ENCODE measurements around the gene CCAR1.
"Not testable (repeated sequence)": the region's sequence is repeated elsewhere in the genome, so short reads cannot be mapped to it uniquely, and the experiment has no call there.

CCAR1 gene

GRCh38 chr10:68742397-68742796 is 21.4 kb downstream of the CCAR1 start:
- peaks cover 53% of the 10 kb centered on the region for H3K36me3 ChIP-seq (ENCODE audit: insufficient read depth, low read length)
- TF ChIP-seq FOXP2 (optimal IDR thresholded peaks at IDR 0.05; ENCODE audit: control extremely low read depth, extremely low read length, insufficient read depth) (no peak), POLR2AphosphoS5 (IDR thresholded peaks at IDR 0.05; ENCODE audit: borderline replicate concordance, low read depth, low read length) (no peak), EZH2 (IDR thresholded peaks at IDR 0.05) (no peak)
- H3K4me3 ChIP-seq = no peak overlapping the region
- no peak for DNase-seq (ENCODE audit: low read depth, low spot score)
- no peak overlapping the region for H3K27ac ChIP-seq
- no peaks in the 10 kb centered on the region for H3K9me3 ChIP-seq (ENCODE audit: low read depth, low read length)
- no peak overlapping the region for H3K9ac ChIP-seq (ENCODE audit: insufficient read length)

DNA sequence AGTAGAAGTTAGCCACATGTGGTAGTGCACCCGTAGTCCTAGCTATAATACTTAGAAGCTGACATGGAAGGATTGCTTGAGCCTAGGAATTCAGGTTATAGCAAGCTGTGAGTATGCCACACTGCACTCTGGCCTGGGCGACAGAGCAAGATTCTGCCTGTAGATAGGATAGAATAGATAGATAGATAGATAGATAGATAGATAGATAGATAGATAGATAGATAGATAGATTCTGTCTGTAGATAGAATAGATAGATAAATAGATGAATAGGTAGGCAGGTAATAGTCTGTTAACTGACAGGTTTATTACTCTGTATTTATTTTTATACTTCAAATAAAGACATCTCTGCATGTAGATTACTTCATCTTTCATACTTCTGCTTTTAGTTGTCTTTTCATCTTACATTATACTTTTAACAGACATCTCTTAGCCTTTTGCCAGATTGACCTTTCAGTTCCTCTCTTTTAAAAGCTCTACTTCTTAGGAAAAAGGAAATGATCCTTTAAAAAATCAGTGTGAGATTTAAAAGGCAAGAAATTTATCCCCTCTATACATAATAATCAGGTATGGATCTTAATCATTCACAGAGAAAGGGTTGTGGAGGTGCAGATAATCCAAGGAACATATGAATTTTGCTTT is 31.8 kb downstream of the CCAR1 start:
- Histone ChIP-seq H3K36me3 (ENCODE audit: insufficient read depth, low read length) (peaks cover 78% of the 10 kb centered on the region), H3K4me3 (no peak overlapping the region), H3K9ac (ENCODE audit: insufficient read length) (no peak overlapping the region), H3K9me3 (ENCODE audit: low read depth, low read length) (no peaks in the 10 kb centered on the region), H3K27ac (no peak overlapping the region)
- DNase-seq (ENCODE audit: low read depth, low spot score) = no peak
- TF ChIP-seq FOXP2 (optimal IDR thresholded peaks at IDR 0.05; ENCODE audit: control extremely low read depth, extremely low read length, insufficient read depth) = no peak
- no peak for TF ChIP-seq POLR2AphosphoS5 (IDR thresholded peaks at IDR 0.05; ENCODE audit: borderline replicate concordance, low read depth, low read length)
- TF ChIP-seq EZH2 (IDR thresholded peaks at IDR 0.05) = no peak

DNA sequence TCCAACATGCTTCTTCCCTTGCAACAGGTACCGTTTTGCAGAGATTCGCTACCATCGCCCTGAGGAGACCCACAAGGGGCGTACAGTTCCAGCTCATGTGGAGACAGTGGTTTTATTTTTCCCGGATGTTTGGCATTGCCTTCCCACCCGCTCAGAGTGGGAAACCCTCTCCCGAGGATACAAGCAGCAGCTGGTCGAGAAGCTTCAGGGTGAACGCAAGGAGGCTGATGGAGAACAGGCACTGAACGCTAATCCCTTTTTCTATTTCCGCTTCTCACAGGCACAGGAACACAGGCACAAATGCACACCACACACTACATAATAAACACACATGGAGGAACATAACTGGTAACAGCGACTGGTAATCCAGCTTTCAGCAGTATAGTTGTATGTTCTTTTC is 35.2 kb downstream of the CCAR1 start:
- no peak for DNase-seq (ENCODE audit: low read depth, low spot score)
- peaks cover 77% of the 10 kb centered on the region for H3K36me3 ChIP-seq (ENCODE audit: insufficient read depth, low read length)
- no peak overlapping the region for H3K9ac ChIP-seq (ENCODE audit: insufficient read length)

DNA sequence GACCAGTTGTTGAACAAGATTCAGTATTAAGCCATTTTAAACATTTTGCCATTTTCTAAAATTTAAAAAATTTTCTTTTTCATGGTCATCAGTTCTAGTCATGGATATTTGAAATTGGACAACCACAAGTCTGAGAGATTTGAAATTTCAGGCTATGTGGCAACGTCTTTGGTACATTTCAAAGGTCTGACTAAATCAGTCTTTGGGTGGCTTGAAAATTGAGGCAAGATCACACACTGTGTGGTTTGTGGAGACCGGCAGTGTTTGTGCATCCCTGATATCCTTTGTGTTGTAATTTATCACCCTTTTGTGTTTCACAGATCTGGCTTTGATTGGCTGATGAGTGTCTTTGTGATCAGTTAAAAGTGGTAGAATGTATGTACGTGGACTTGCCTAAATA is 35.7 kb downstream of the CCAR1 start:
- no peak overlapping the region for H3K27ac ChIP-seq
- no peaks in the 10 kb centered on the region for H3K9me3 ChIP-seq (ENCODE audit: low read depth, low read length)
- TF ChIP-seq EZH2 (IDR thresholded peaks at IDR 0.05) (no peak), FOXP2 (optimal IDR thresholded peaks at IDR 0.05; ENCODE audit: control extremely low read depth, extremely low read length, insufficient read depth) (no peak), POLR2AphosphoS5 (IDR thresholded peaks at IDR 0.05; ENCODE audit: borderline replicate concordance, low read depth, low read length) (no peak)
- no peak overlapping the region for H3K4me3 ChIP-seq
- H3K36me3 ChIP-seq (ENCODE audit: insufficient read depth, low read length) = peaks cover 74% of the 10 kb centered on the region
- H3K9ac ChIP-seq (ENCODE audit: insufficient read length) = no peak overlapping the region
- no peak for DNase-seq (ENCODE audit: low read depth, low spot score)

More for the DNA sequence above, 35.2 kb downstream of the CCAR1 start:
- no peak for TF ChIP-seq POLR2AphosphoS5 (IDR thresholded peaks at IDR 0.05; ENCODE audit: borderline replicate concordance, low read depth, low read length)
- TF ChIP-seq EZH2 (IDR thresholded peaks at IDR 0.05) = no peak
- no peak for TF ChIP-seq FOXP2 (optimal IDR thresholded peaks at IDR 0.05; ENCODE audit: control extremely low read depth, extremely low read length, insufficient read depth)
- Histone ChIP-seq H3K27ac (no peak overlapping the region), H3K4me3 (no peak overlapping the region), H3K9me3 (ENCODE audit: low read depth, low read length) (no peaks in the 10 kb centered on the region)

DNA sequence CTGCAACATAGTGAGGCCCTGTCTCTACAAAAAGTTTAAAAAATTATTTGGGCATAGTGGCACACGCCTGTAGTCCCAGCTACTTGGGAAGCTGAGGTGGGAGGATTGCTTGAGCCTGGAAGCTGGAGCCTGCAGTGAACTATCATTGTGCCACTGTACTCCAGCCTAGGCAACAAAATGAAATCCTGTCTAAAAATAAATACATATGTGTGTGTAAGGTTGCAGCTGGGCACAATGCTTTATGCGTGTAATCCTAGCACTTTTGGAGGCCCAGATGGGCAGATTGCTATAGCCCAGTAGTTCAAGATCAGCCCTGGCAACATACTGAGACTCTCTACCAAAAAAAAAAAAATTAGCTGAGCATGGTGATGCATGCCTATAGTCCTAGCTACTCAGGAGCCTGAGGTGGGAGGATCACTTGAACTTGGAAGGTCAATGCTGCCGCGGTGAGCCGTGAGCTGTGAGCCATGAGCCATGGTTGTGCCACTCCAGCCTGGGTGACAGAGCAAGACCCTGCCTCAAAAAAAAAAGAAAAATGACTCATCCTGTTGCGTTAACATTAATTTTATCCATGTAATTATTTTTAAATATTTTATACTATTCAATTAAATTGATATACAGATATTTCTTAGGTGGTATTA is 38.3 kb downstream of the CCAR1 start:
- TF ChIP-seq EZH2 (IDR thresholded peaks at IDR 0.05) (no peak), POLR2AphosphoS5 (IDR thresholded peaks at IDR 0.05; ENCODE audit: borderline replicate concordance, low read depth, low read length) (no peak), FOXP2 (optimal IDR thresholded peaks at IDR 0.05; ENCODE audit: control extremely low read depth, extremely low read length, insufficient read depth) (no peak)

DNA sequence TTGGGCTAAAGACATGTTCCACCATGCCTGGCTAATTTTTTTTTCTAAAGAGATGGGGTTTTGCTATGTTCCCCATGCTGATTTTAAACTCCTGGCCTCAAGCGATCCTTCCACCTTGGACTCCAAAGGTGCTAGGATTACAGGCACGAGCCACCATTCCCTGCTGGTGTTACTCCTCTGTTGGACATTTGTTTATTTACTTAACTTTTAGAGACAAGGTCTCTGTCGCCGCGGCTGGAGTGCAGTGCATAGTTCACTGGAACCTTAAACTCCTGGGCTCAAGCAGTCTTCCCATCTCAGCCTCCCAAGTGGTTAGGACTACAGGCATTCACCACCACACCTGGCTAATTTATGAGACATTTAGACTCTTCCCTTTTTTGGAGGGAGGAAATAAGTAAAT is 38.9 kb downstream of the CCAR1 start:
- Histone ChIP-seq H3K27ac (no peak overlapping the region), H3K36me3 (ENCODE audit: insufficient read depth, low read length) (peaks cover 47% of the 10 kb centered on the region), H3K9ac (ENCODE audit: insufficient read length) (no peak overlapping the region), H3K9me3 (ENCODE audit: low read depth, low read length) (no peaks in the 10 kb centered on the region), H3K4me3 (no peak overlapping the region)
- no peak for DNase-seq (ENCODE audit: low read depth, low spot score)
- no peak for TF ChIP-seq POLR2AphosphoS5 (IDR thresholded peaks at IDR 0.05; ENCODE audit: borderline replicate concordance, low read depth, low read length)

More for the DNA sequence above, 38.3 kb downstream of the CCAR1 start:
- Histone ChIP-seq H3K9ac (ENCODE audit: insufficient read length) (no peak overlapping the region), H3K9me3 (ENCODE audit: low read depth, low read length) (no peaks in the 10 kb centered on the region), H3K4me3 (no peak overlapping the region), H3K27ac (no peak overlapping the region), H3K36me3 (ENCODE audit: insufficient read depth, low read length) (peaks cover 53% of the 10 kb centered on the region)
- DNase-seq (ENCODE audit: low read depth, low spot score) = no peak

DNA sequence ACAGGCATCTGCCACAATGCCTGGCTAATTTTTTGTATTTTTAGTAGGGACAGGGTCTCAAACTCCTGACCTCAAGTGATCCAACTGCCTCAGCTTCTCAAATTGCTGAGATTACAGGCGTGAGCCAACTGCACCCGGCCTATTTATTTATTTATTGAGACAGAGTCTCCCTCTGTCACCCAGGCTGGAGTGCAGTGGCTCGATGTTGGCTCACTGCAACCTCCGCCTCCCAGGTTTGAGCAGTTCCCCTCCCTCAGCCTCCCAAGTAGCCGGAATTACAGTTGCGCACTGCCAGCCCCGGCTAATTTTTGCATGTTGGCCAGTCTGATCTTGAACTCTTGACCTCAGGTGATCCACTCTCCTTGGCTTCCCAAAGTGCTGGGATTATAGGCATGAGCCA is 46.4 kb downstream of the CCAR1 start:
- H3K27ac ChIP-seq; H3K4me3 ChIP-seq; H3K9ac ChIP-seq (ENCODE audit: insufficient read length); DNase-seq (ENCODE audit: low read depth, low spot score); H3K9me3 ChIP-seq (ENCODE audit: low read depth, low read length): not testable (repeated sequence)
- H3K36me3 ChIP-seq (ENCODE audit: insufficient read depth, low read length) = peaks cover 43% of the 10 kb centered on the region; the same call in 1 of the 2 replicates

DNA sequence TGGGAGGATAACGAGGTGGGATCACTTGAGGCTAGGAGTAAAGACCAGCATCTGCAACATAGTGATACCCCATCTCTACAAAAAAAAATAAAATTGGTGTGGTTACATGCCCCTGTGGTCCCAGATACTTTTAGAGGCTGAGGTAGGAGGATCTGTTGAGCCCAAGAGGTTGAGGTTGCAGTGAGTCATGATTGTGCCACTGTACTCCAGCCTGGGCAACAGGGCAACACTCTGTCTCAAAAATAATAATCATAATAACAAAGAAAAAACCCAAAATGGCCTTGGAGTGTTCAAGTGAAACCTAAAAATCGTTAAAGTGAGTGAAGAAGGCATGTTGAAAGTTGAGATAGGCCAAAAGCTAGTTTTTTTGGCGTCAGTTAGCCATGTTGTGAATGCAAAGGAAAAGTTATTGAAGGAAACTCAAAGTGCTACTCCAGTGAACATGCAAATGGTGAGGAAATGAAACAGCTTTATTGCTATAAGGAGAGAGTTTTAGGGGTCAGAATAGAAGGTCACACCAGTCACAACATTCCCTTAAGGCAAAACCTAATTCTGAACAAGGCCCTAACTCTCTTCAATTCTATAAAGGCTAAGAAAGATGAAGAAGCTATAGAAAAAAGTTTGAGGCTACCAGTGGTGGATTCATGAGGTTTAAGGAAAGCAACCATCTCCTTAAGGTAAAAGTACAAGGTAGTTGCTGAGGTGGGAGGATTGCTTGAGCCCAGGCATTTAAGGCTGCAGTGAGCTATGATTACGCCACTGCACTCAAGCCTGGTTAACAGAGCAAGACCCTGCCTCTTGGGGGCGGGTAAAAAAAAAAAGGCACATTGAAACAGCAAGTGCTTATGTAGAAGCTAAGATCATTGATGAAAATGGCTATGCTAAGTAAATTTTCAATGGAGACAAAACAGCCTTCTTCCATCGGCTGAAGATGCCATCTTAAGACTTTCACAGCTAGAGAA is 60.9 kb downstream of the CCAR1 start:
- Histone ChIP-seq H3K36me3 (ENCODE audit: insufficient read depth, low read length) (peaks cover 42% of the 10 kb centered on the region), H3K9ac (ENCODE audit: insufficient read length) (no peak overlapping the region), H3K4me3 (no peak overlapping the region), H3K27ac (no peak overlapping the region), H3K9me3 (ENCODE audit: low read depth, low read length) (no peaks in the 10 kb centered on the region)
- no peak for TF ChIP-seq POLR2AphosphoS5 (IDR thresholded peaks at IDR 0.05; ENCODE audit: borderline replicate concordance, low read depth, low read length)
- no peak for TF ChIP-seq FOXP2 (optimal IDR thresholded peaks at IDR 0.05; ENCODE audit: control extremely low read depth, extremely low read length, insufficient read depth)
- TF ChIP-seq EZH2 (IDR thresholded peaks at IDR 0.05) = no peak
- no peak for DNase-seq (ENCODE audit: low read depth, low spot score)
